GM20000 (cell line): Measurements from ENCODE around the gene HNRNPDL.
A peak's percentile ranks its signal among the peaks of the same experiment; 100 is the strongest.
"Not testable (repeated sequence)": the region's sequence is repeated elsewhere in the genome, so short reads cannot be mapped to it uniquely, and the experiment has no call there.

ENCODE experiments used
- DNase-seq: peaks from one replicate; pipeline ENCODE4 v3.0.0; 2012; ENCODE audit warnings: low spot score
- TF ChIP-seq, protein P1 (sequence below): IDR thresholded peaks from 2 replicates; pipeline ENCODE4 v1.5.1; 2012; ENCODE audit warnings: mild to moderate bottlenecking, control low read depth; ENCODE audit errors: extremely low read depth, missing control alignments

Gene HNRNPDL

DNA sequence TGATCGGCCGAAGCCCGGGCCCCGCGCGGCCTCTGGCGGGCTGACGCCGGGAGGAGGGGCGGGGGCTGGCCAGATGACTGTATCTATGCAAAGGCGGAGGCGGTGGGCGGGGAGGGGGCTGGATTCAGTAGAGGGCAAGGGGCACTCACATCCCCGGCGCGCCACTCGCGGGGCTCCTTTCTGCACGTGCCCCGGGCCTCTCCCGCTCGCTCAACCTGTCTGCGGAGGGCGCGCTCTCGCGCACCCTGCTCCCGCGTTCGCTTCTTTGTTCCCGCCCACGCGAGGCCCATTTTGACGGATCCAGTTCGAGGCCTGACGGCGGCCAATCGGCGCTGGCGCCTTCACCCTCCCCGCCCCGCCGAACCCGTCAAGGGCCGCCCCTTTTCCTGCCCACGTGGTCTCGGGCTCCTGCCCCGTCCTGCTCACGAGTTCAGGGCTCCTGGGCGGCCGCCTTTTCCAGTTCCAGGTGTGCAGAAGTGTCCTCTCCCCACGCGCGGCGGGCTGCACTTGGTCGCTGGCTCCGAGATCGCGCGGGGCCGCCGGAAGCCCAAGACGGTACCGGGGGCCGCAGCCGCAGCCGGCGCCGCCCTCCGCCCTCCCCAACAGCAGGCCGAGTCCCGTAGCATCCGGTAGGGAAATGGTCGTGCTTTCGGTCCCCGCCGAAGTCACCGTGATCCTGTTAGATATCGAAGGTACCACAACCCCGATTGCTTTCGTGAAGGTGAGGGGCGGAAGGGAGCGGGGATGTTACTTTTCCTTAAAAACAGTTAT lies at the start of gene HNRNPDL, which contains the start of gene ENOPH1:
Gene HNRNPDL (minus strand): TSS at position 270 of the 771 bp plus-strand sequence. CDS start 772 bp downstream, outside the sequence.
Gene ENOPH1 (plus strand): TSS at position 398 of the 771 bp plus-strand sequence. CDS start 240 bp downstream, at position 638.
- TF ChIP-seq, protein P1, sequence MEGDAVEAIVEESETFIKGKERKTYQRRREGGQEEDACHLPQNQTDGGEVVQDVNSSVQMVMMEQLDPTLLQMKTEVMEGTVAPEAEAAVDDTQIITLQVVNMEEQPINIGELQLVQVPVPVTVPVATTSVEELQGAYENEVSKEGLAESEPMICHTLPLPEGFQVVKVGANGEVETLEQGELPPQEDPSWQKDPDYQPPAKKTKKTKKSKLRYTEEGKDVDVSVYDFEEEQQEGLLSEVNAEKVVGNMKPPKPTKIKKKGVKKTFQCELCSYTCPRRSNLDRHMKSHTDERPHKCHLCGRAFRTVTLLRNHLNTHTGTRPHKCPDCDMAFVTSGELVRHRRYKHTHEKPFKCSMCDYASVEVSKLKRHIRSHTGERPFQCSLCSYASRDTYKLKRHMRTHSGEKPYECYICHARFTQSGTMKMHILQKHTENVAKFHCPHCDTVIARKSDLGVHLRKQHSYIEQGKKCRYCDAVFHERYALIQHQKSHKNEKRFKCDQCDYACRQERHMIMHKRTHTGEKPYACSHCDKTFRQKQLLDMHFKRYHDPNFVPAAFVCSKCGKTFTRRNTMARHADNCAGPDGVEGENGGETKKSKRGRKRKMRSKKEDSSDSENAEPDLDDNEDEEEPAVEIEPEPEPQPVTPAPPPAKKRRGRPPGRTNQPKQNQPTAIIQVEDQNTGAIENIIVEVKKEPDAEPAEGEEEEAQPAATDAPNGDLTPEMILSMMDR, result no peak
- DNase-seq, result peak; percentile 97

GRCh38 chr4:82479562-82479961 lies 49.3 kb upstream of the HNRNPDL start:
- no peak for DNase-seq
- TF ChIP-seq, protein P1, result no peak

DNA sequence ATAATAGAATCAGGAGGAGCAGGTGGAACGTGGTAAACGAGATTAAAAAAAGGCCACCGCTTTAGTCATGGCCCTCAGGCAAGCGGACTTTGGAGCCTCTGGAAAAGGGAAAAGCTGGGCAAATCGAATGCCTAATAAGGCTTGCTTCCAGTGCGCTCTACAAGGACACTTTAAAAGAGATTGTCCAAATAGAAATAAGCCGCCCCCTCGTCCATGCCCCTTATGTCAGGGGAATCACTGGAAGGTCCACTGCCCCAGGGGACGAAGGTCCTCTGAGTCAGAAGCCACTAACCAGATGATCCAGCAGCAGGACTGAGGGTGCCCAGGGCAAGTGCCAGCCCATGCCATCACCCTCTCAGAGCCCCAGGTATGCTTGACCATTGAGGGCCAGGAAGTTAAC lies 47.2 kb upstream of the HNRNPDL start:
- not testable (repeated sequence) for DNase-seq

DNA sequence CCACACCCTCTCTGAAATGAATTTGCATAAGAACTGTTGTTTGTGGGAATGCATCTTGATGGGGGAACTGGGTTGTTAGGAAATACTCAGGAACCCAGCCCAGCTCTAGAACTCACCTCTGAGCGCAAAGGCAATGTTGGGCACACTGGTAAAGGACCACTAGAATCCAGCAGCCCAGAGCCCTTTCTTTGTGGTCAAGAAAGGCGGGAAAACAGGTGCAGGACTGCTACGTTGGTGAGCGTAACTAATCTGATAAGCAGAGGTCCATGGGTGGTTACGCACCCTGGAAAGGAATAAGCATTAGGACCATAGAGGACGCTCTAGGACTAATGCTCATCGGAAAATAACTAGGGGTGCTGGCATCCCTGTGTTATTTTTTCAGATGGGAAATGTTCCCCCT lies 45.7 kb upstream of the HNRNPDL start:
- DNase-seq, result not testable (repeated sequence)

- TF ChIP-seq, protein P1, result no peak
- no peak for DNase-seq
Measured at GRCh38 chr4:82473621-82474164, 43.4 kb upstream of the HNRNPDL start.

GRCh38 chr4:82473080-82473479 lies 42.8 kb upstream of the HNRNPDL start:
- not testable (repeated sequence) for DNase-seq

- DNase-seq, result no peak
- TF ChIP-seq, protein P1, result no peak
Measured at GRCh38 chr4:82469791-82470345, 39.6 kb upstream of the HNRNPDL start.

DNA sequence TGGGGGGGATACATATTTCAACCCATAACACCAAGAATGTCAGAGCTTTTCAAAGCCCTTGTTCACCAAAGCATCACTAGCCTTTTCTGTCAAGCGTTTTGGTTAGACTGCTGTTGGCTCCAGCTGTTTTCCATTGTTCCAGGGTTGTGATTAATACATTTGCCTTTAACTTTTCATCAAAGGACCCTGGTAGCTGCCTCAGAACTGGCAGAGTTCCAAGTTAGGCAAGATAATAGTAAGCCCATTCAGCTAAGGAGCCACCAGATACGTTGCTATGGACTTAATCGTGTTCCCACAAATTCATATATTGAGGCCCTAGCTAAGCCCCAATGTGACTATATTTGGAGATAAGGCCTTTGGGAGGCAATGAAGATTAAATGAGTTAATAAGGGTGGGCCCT lies 37.2 kb upstream of the HNRNPDL start:
- no peak for DNase-seq
- TF ChIP-seq, protein P1, result no peak

DNA sequence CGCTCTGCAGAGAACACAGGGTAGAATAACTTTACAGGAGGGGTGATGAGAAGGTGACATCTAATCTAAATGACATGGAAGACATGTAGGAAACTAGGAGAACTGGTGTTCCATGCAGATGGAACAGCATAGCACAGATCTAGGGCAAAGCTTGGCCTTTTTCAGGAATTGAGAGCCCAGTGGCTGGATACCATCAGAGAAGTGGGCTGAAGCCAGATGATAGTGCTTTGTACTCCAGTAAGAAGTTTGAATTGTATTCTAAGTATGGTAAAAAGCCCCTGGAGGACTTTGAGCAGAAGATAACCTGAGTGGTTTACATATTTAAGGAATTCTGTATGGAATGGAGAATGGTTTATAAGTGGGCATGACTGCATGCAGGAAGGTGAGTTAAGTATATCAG lies 33.0 kb upstream of the HNRNPDL start:
- no peak for DNase-seq
- TF ChIP-seq, protein P1, result no peak
